PFSK-1 (cell line): ENCODE results near the gene OCEL1.

Experiments
- FOXP2 ChIP-seq: optimal IDR thresholded peaks from 2 replicates; pipeline ENCODE3; 2011; ENCODE audit warnings: borderline replicate concordance, control low read depth, inconsistent platforms; ENCODE audit not compliant: insufficient read depth; ENCODE audit errors: extremely low read length, extremely low read depth
- POLR2AphosphoS5 ChIP-seq: IDR thresholded peaks from 2 replicates; pipeline ENCODE4 v1.6.1; 2012; ENCODE audit warnings: low read depth, mild to moderate bottlenecking, control low read depth, low read length, moderate library complexity
- SIN3A ChIP-seq: IDR thresholded peaks from 2 replicates; pipeline ENCODE4 v1.6.1; 2012; ENCODE audit warnings: mild to moderate bottlenecking, low read length, moderate library complexity, borderline replicate concordance; ENCODE audit not compliant: insufficient read depth
- TAF1 ChIP-seq: IDR thresholded peaks from 2 replicates; pipeline ENCODE4 v1.6.1; 2012; ENCODE audit warnings: low read length, control low read depth, borderline replicate concordance; ENCODE audit not compliant: insufficient read depth
- TF ChIP-seq, protein P1 (sequence below), 2 experiments: IDR thresholded peaks; 2 replicates each; pipeline versions ENCODE4 v1.6.1 to v1.8.0; 2011 to 2012; ENCODE audit warnings: low read depth in 2 of 2, low read length in 2 of 2, control low read depth in 1 of 2, inconsistent platforms in 1 of 2, mild to moderate bottlenecking in 1 of 2, moderate library complexity in 1 of 2; ENCODE audit not compliant: insufficient read depth in 1 of 2

The OCEL1 gene

GRCh38 chr19:17227798-17228367 is 1.9 kb downstream of the OCEL1 start:
- TF ChIP-seq, protein P1, sequence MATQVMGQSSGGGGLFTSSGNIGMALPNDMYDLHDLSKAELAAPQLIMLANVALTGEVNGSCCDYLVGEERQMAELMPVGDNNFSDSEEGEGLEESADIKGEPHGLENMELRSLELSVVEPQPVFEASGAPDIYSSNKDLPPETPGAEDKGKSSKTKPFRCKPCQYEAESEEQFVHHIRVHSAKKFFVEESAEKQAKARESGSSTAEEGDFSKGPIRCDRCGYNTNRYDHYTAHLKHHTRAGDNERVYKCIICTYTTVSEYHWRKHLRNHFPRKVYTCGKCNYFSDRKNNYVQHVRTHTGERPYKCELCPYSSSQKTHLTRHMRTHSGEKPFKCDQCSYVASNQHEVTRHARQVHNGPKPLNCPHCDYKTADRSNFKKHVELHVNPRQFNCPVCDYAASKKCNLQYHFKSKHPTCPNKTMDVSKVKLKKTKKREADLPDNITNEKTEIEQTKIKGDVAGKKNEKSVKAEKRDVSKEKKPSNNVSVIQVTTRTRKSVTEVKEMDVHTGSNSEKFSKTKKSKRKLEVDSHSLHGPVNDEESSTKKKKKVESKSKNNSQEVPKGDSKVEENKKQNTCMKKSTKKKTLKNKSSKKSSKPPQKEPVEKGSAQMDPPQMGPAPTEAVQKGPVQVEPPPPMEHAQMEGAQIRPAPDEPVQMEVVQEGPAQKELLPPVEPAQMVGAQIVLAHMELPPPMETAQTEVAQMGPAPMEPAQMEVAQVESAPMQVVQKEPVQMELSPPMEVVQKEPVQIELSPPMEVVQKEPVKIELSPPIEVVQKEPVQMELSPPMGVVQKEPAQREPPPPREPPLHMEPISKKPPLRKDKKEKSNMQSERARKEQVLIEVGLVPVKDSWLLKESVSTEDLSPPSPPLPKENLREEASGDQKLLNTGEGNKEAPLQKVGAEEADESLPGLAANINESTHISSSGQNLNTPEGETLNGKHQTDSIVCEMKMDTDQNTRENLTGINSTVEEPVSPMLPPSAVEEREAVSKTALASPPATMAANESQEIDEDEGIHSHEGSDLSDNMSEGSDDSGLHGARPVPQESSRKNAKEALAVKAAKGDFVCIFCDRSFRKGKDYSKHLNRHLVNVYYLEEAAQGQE (IDR thresholded peaks at IDR 0.05; ENCODE audit: insufficient read depth in 1 of 2, low read depth in 2 of 2, low read length in 2 of 2) = no peak
- 0 out of 2 replicates have a peak, but pooled peaks have one; percentile 18 for TF ChIP-seq POLR2AphosphoS5

DNA sequence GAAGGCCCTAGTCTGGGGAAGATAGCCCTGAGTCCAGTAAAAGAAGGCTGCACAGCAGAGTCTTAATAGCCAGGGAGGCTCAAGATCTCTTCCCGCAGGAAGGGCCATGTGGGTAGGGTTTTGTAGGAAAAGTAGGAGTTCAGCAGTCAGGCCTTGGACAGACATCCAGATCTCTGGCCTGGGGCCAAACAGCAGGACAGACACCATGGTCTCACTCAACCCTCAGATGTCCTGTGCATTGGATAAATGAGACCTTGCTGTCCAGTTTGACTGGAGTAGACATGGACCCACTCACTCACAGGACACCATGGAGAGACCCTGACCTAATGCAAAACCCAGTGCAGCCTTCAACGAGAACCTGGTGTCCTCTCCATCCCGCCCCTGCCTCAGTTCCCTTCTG is 3.9 kb downstream of the OCEL1 start:
- TF ChIP-seq SIN3A (no peak), FOXP2 (no peak), TAF1 (no peak), POLR2AphosphoS5 (peak; percentile 52)
- TF ChIP-seq, protein P1 (IDR thresholded peaks at IDR 0.05; ENCODE audit: insufficient read depth in 1 of 2, low read depth in 2 of 2, low read length in 2 of 2) = no peak

GRCh38 chr19:17232258-17232657 is 6.2 kb downstream of the OCEL1 start:
- TF ChIP-seq TAF1 = no peak
- TF ChIP-seq SIN3A = no peak
- TF ChIP-seq FOXP2 = no peak
- no peak for TF ChIP-seq POLR2AphosphoS5
- TF ChIP-seq, protein P1 (IDR thresholded peaks at IDR 0.05; ENCODE audit: insufficient read depth in 1 of 2, low read depth in 2 of 2, low read length in 2 of 2) = no peak

- TF ChIP-seq, protein P1 (IDR thresholded peaks at IDR 0.05; ENCODE audit: insufficient read depth in 1 of 2, low read depth in 2 of 2, low read length in 2 of 2) = no peak
- TF ChIP-seq SIN3A (no peak), FOXP2 (no peak), TAF1 (0 out of 2 replicates have a peak, but pooled peaks have one; percentile 50), POLR2AphosphoS5 (peak; percentile 70; the same call in 1 of the 2 replicates)
Observed at GRCh38 chr19:17234911-17235299, 8.9 kb downstream of the OCEL1 start.

DNA sequence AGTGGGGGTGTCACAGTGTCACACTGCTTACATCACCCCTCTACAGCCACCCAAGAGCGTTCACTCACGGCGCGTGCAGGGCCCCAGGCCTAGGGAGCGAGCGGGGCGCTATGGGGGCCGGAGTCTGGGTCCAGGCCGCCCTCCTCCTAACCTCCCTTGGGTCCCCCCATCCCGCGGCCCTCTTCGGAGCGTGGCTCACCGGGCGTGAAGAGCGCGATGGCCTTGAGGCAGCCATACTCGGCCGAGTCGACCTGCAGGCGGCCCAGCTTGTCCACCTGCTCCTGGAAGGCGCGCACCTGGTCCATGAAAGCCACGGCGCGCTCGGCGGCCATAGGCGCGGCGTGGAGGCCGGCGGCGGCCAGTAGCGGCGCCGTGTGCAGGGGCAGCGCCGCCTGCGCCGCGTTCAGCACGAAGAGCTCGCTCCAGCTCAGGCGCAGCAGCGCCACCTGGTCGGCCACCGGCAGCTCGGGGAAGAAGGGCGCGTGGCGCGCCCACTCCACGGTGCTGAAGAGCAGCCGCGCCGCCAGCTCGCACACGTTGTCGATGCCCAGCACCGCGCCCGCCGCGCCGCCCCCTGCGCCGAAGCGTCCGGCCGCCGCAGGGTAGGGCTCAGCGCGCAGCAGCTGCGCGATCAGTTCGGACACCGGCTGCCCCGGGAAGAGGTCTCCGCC is 9.4 kb downstream of the OCEL1 start:
- TF ChIP-seq, protein P1 (IDR thresholded peaks at IDR 0.05; ENCODE audit: insufficient read depth in 1 of 2, low read depth in 2 of 2, low read length in 2 of 2) = no peak
